Measurements from ENCODE around the gene IL22RA1.

The IL22RA1 gene

GRCh38 chr1:24070821-24071393 lies 72.0 kb downstream of the IL22RA1 start:
- peak; percentile 57 for DNase-seq

- DNase-seq, result no peak
These were observed 73.1 kb downstream of the IL22RA1 start for GRCh38 chr1:24069817-24070216.
